Measurements from ENCODE around the gene CASZ1.

Gene CASZ1

GRCh38 chr1:10596780-10597179 is 199.7 kb downstream of the CASZ1 start:
- TF ChIP-seq, protein P1, sequence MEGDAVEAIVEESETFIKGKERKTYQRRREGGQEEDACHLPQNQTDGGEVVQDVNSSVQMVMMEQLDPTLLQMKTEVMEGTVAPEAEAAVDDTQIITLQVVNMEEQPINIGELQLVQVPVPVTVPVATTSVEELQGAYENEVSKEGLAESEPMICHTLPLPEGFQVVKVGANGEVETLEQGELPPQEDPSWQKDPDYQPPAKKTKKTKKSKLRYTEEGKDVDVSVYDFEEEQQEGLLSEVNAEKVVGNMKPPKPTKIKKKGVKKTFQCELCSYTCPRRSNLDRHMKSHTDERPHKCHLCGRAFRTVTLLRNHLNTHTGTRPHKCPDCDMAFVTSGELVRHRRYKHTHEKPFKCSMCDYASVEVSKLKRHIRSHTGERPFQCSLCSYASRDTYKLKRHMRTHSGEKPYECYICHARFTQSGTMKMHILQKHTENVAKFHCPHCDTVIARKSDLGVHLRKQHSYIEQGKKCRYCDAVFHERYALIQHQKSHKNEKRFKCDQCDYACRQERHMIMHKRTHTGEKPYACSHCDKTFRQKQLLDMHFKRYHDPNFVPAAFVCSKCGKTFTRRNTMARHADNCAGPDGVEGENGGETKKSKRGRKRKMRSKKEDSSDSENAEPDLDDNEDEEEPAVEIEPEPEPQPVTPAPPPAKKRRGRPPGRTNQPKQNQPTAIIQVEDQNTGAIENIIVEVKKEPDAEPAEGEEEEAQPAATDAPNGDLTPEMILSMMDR (IDR thresholded peaks at IDR 0.05; ENCODE audit: low read depth, low read length, missing control alignments) = no peak
- DNase-seq (ENCODE audit: extremely low read depth, low read depth) = no peak
- H3K4me3 ChIP-seq (replicated peaks; ENCODE audit: low read depth, low read length) = no peak overlapping the region

DNA sequence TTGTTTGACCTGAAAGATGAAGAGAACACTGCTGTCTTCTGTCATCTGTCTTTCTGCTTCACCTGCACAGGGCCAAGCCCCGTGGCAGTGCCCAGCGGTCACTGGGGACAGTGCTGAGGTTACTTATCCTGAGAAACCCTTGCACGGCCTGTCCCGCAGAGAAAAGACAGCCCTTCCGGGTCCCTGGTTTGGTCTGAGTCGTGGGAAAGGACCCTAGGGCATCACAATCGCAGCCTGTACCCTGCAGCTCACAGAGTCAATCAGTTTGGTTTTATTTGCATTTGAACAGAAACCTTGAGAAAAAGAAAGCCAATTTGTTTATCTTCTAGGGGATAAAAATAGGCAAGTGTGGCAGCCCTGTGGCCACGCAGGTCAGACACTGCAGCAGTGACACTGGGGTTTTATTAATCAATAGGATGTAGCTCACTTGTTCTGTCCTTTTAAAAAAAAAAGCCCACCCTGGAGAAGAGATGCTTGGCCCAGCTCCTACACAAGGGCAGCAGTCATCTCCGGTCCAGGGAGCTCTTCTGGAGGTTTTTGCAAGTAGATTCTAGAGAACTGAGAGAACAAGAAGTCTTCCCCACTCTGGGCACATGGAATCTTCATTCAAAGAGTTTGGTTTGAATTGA is 201.7 kb downstream of the CASZ1 start:
- no peak overlapping the region for H3K4me3 ChIP-seq (replicated peaks; ENCODE audit: low read depth, low read length)
- TF ChIP-seq, protein P1 (IDR thresholded peaks at IDR 0.05; ENCODE audit: low read depth, low read length, missing control alignments) = no peak
- DNase-seq (ENCODE audit: extremely low read depth, low read depth) = no peak

- TF ChIP-seq, protein P1 (IDR thresholded peaks at IDR 0.05; ENCODE audit: low read depth, low read length, missing control alignments) = no peak
- DNase-seq (ENCODE audit: extremely low read depth, low read depth) = no peak
- H3K4me3 ChIP-seq (replicated peaks; ENCODE audit: low read depth, low read length) = no peak overlapping the region
Observed at GRCh38 chr1:10593750-10594149, 202.7 kb downstream of the CASZ1 start.

GRCh38 chr1:10592373-10592772 is 204.1 kb downstream of the CASZ1 start:
- no peak for DNase-seq (ENCODE audit: extremely low read depth, low read depth)
- no peak overlapping the region for H3K4me3 ChIP-seq (replicated peaks; ENCODE audit: low read depth, low read length)
- TF ChIP-seq, protein P1 (IDR thresholded peaks at IDR 0.05; ENCODE audit: low read depth, low read length, missing control alignments) = no peak

DNA sequence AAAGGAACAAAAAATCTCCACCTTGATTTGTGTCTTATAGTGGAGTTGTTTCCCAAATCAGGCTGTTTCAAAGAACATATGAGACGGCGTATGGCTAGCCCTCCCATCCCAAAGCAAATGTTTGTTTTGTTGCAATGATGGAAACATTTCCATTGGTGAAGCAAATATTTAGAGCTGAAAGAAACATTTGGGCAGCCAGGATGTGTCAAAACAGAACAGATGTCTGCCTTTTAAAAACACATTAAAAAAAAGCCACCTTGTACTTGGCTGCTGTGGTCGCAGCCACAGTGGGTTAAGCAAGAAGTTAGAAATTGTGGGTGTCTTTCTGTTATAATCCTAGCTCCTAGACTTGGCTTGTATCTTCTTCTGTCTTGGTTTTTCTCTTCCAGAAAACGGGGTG is 205.4 kb downstream of the CASZ1 start:
- no peak for DNase-seq (ENCODE audit: extremely low read depth, low read depth)
- TF ChIP-seq, protein P1 (IDR thresholded peaks at IDR 0.05; ENCODE audit: low read depth, low read length, missing control alignments) = no peak
- no peak overlapping the region for H3K4me3 ChIP-seq (replicated peaks; ENCODE audit: low read depth, low read length)

DNA sequence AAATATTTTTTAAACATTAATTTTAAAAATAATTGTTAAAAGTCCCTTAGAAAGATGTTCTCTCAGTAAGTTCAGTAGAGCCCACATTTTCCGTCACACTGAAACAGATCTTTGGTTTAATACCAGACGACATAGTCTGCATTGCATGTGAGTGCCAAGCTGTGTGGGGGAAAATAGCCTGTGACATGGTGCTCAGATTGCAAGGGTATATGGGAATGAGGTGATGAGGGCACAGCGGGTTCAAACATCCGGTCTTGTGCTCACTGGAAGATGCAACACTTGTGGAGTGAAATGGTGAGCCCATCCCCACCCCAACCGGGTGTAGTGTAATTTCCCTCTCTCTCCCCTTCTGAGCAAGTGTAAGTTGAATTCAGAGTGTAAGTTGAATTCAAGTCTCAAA is 207.4 kb downstream of the CASZ1 start:
- no peak overlapping the region for H3K4me3 ChIP-seq (replicated peaks; ENCODE audit: low read depth, low read length)
- TF ChIP-seq, protein P1 (IDR thresholded peaks at IDR 0.05; ENCODE audit: low read depth, low read length, missing control alignments) = no peak
- no peak for DNase-seq (ENCODE audit: extremely low read depth, low read depth)

- DNase-seq (ENCODE audit: extremely low read depth, low read depth) = no peak
- H3K4me3 ChIP-seq (replicated peaks; ENCODE audit: low read depth, low read length) = no peak overlapping the region
- TF ChIP-seq, protein P1 (IDR thresholded peaks at IDR 0.05; ENCODE audit: low read depth, low read length, missing control alignments) = no peak
Observed at GRCh38 chr1:10588640-10589039, 207.8 kb downstream of the CASZ1 start.

All from HFF-Myc (cell line).